ENCODE measurements around the gene SUGCT.
"Not testable (repeated sequence)": the region's sequence is repeated elsewhere in the genome, so short reads cannot be mapped to it uniquely, and the experiment has no call there.

Gene SUGCT

DNA sequence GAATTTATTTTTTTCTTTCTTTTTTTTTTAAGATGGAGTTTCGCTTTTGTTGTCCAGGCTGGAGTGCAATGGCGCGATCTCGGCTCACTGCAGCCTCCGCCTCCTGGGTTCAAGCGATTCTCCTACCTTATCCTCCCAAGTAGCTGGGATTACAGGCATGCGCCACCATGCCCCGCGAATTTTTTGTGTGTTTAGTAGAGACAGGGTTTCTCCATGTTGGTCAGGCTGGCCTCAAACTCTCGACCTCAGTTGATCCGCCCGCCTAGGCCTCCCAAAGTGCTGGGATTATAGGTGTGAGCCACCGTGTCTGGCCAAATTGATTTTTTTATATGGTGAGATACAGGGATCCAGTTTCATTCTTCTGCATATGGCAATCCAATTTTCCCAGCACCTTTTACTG, 5.1 kb downstream of the SUGCT start:
- not testable (repeated sequence) for DNase-seq (ENCODE audit: low spot score)

DNA sequence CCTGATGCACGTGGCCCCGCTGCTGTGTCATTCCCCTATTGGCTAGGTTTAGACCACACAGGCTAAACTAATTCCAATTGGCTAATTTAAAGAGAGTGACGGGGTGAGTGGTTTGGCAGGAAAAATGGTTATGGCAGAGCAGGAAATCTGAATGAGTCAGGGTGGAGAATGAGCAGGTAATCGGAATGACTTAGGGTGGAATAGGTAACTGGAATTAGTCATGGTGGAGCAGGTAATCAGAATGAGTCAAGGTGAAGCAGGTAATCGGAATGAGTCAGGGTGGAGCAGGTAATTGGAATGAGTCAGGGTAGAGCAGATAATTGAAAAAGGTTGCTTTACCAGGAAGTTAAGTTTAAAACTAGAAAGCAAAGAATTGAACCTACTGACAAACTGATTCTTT, 7.1 kb downstream of the SUGCT start:
- DNase-seq (ENCODE audit: low spot score): peak; percentile 44

GRCh38 chr7:40145596-40146130, 10.9 kb downstream of the SUGCT start:
- not testable (repeated sequence) for DNase-seq (ENCODE audit: low spot score)

DNA sequence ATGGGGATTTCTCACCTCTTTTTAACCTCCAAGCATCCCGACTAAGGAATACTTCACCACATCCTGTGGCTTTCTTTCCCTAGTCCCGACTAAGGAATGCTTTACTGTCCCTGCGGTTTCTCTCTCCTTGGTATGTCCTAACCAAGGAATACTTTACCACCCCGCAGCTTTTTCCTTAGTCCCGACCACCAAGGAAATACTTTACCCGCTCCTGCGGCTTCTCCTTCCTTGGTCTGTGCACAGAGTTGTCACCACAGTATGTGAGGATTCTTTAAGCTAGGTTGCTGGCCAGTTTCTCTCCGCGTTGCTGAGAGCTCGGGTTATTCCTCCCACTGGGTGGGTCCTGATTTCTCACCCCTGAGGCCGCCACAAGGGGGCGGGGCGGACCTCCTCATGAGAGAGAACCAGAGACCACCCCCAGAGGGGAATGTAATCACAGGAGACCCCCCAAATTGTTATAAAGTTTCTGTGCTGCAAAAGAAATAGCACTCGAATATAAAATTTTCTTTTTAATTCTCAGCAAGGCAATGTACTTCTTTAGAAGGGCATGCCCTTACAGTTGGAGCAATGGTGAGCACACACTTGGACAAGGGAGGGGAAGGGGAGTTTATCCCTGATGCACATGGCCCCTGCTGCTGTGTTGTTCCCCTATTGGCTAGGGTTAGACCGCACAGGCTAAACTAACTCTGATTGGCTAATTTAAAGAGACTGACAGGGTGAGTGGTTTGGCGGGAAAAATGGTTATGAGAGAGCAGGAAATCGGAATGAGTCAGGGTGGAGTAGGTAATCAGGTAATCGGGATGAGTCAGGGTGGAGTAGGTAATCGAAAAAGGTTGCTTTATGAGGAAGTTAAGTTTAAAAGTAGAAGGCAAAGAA, 12.8 kb downstream of the SUGCT start:
- no peak for DNase-seq (ENCODE audit: low spot score)

DNA sequence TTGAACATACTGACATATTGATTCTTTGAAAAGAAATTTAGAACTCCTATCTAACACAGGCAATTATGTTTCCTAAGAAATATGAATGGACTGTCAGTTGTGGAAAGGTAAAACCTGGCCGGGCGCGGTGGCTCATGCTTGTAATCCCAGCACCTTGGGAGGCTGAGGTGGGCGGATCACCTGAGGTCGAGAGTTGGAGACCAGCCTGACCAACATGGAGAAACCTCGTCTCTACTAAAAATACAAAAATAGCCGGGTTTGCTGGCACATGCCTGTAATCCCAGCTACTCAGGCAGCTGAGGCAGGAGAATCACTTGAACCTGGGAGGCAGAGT, 13.4 kb downstream of the SUGCT start:
- DNase-seq (ENCODE audit: low spot score): not testable (repeated sequence)

DNA sequence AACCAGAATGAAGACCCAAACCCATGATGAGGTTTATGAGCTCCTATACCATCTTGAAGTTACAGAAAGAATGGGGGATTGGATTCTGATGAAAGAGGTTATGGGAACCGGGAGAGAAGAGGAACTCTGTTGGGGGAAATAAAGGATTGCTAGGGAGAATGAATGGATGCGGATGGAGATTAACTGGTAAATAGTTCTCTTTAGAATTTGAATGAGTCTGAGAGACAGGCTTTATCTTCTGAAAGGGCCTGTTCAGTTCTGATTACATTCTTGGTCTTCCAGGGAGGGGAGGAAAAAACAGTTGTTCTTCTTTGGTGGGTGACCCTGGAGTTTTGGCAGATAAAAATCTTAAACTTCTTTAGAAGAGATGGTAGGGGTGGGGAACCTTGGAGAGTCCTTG, 13.9 kb downstream of the SUGCT start:
- no peak for DNase-seq (ENCODE audit: low spot score)

- DNase-seq (ENCODE audit: low spot score): no peak
Measured at GRCh38 chr7:40151504-40151903, 16.7 kb downstream of the SUGCT start.

- DNase-seq (ENCODE audit: low spot score): no peak
Measured at GRCh38 chr7:40156988-40157387, 22.2 kb downstream of the SUGCT start.

- no peak for DNase-seq (ENCODE audit: low spot score)
Measured at GRCh38 chr7:40162516-40162915, 27.7 kb downstream of the SUGCT start.

- no peak for DNase-seq (ENCODE audit: low spot score)
Measured at GRCh38 chr7:40165216-40165615, 30.4 kb downstream of the SUGCT start.

GRCh38 chr7:40167291-40167690, 32.5 kb downstream of the SUGCT start:
- no peak for DNase-seq (ENCODE audit: low spot score)

- not testable (repeated sequence) for DNase-seq (ENCODE audit: low spot score)
Measured at GRCh38 chr7:40168266-40168665, 33.5 kb downstream of the SUGCT start.

GRCh38 chr7:40173121-40173520, 38.3 kb downstream of the SUGCT start:
- DNase-seq (ENCODE audit: low spot score): not testable (repeated sequence)

- DNase-seq (ENCODE audit: low spot score): not testable (repeated sequence)
Measured at GRCh38 chr7:40175256-40175655, 40.5 kb downstream of the SUGCT start.

DNA sequence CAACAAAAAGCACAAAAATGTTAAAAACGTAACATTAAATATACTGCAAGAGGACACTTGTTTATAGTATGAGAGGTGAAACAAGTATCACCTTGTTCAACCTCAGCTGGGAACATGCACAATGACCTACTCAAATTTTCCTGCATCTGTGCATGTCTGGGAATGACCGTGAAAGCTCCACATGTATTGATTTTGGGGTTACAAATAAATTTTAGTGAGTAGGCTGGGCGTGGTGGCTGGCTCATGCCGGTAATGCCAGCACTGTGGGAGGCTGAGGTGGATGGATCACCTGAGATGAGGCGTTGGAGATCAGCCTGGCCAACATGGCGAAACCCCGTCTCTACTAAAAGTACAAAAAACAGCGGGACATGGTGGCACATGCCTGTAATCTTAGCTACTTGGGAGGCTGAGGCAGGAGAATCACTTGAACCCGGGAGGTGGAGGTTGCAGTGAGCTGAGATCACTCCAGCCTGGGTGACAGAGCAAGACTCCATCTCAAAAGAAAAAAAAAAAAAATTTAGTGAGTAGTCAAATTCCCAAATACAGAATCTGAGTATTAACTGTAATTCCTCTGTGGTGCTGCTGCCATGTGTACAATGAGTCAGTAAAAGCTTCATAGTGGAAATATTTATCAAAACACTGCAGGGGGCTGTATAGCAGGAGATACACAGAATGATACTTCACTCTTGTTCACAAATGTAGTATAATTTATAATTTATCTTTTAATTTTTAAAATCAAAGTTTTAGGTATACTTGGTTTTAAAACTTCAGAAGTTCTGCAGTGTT, 41.1 kb downstream of the SUGCT start:
- no peak for DNase-seq (ENCODE audit: low spot score)

DNA sequence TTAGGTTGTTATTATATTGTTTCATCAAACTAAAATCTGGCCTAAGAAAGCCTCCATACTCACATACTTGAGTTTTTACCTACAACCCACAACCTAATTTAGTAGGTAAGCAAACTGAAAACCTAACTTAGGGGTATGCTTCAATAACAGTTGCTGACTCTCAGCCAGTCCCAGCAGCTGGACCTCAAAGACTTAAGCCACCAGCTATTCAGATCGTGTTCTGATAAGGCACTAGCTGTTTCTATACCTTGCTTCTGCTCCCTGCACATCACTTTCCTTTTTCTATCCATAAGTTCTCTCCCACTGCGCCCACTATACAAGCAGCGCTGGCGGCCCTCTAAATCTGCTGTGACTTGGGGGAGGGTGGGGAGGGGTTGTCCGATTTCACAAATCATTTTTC, 42.3 kb downstream of the SUGCT start:
- DNase-seq (ENCODE audit: low spot score): no peak

DNA sequence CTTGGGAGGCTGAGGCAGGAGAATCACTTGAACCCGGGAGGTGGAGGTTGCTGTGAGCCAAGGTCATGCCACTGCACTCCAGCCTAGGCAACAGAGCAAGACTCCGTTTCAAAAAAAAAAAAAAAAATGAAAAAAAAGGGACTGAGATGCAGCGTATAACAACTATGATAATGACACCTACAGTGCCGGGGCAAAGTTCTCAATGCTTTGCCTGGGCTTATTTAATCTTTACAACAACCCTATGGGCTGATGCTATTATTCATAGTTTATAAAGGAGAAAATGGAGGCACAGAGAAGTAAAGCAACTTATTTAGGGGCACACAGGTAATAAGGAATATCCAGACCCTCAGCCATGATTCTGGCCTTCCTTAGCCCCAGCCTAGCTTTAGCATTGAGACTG, 47.6 kb downstream of the SUGCT start:
- no peak for DNase-seq (ENCODE audit: low spot score)

GRCh38 chr7:40186586-40186985, 51.8 kb downstream of the SUGCT start:
- DNase-seq (ENCODE audit: low spot score): no peak

- no peak for DNase-seq (ENCODE audit: low spot score)
Measured at GRCh38 chr7:40192036-40192435, 57.2 kb downstream of the SUGCT start.

DNA sequence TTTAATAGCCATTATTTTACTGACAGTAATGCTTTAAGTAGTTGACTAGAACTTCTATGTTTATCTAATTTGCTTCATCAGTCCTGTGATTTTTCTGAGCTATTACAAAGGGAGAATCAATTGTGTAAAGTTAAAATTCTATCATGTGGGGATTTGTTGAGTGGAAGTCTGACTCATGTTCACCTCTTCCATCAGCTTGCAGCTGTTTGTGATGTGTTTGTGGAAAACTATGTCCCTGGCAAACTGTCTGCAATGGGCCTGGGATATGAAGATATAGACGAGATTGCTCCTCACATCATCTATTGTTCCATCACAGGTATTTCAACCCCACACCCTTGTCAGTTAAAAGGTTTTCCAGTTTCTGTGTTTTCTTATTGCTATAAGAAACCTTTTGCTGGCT, 59.9 kb downstream of the SUGCT start:
- DNase-seq (ENCODE audit: low spot score): no peak

- no peak for DNase-seq (ENCODE audit: low spot score)
Measured at GRCh38 chr7:40197527-40197926, 62.7 kb downstream of the SUGCT start.

DNA sequence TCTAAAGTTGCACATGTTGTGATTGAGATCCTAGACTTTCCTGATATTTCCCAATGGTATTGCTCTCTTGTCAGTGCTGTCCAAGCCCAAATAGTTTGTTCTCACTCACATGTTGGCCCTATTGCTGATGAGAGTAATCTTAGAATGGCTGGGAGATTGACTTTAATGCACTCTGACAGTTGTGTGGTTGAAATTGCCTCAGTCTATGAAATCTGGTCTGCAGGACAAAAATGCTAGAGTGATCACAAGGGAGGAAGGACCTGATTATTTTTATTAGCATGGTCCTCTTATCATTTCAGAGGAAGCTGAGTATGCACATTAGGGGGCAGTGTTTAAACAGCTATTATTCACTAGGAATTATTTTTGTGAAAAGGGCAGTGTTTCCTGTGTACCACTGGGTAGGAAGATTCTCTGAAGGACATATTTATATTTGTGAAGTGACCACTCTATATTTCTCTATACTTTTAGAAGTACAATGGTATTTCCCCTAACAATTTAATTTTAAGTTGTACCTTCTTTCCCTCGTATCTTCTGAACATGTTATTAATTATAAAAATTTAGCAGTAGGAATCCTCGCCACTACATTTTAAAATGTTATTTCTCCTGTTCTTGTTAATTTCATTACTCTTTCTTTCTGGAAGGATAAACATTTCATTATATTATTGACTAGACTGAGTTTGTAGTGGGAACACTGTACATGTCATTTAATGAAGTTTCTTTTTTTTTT, 64.4 kb downstream of the SUGCT start:
- peak; percentile 28 for DNase-seq (ENCODE audit: low spot score)

Data from SW480 (cell line).